Panc1 (cell line): ENCODE measurements around the gene NELFE. TPM values are rescaled to one million over a fixed set of nuclear protein-coding genes. Genes with fewer than 3 reads are reported as not detected.

ENCODE experiments used
- ATAC-seq: fragments of 200-7000 bp; cut with Tn5 transposase; 2 replicates; pipeline ENCODE4 v1.9.1; 2020; ENCODE audit warnings: mild to moderate bottlenecking, moderate library complexity
- BruUV-seq: library from RNA; stranded (reverse); fragments of 400-500 nt; replicated peaks from 2 replicates; lab custom pipeline; 2021; lab: Mats Ljungman, UMichigan
- CTCF ChIA-PET: fragments of 300-600 bp; sonication (Branson Sonifier 250); formaldehyde crosslinking; loops from one replicate; lab custom pipeline; 2022; ENCODE audit warnings: antibody characterized with exemption; lab: Charles Lee
- POLR2A ChIA-PET: fragments of 300-600 bp; sonication (Branson Sonifier 250); formaldehyde crosslinking; loops from one replicate; lab custom pipeline; 2022; ENCODE audit warnings: antibody characterized with exemption; lab: Charles Lee
- DNase-seq: peaks from one replicate; pipeline ENCODE4 v3.0.0-alpha.2; 2010; ENCODE audit warnings: low read depth, low spot score
- H3K27ac ChIP-seq: 2 replicates; pipeline ENCODE4 v1.5.1; 2011; ENCODE audit warnings: mild to moderate bottlenecking, low read length, inconsistent platforms
- H3K27me3 ChIP-seq: fragments of 200-500 bp; sonication (Bioruptor generic); 2 replicates; pipeline ENCODE4 v1.6.0; 2014; ENCODE audit warnings: low read length, inconsistent platforms; ENCODE audit not compliant: control insufficient read depth, insufficient read depth
- H3K36me3 ChIP-seq: fragments of 200-500 bp; sonication (Bioruptor generic); 2 replicates; pipeline ENCODE4 v1.5.1; 2014; ENCODE audit warnings: inconsistent platforms, mild to moderate bottlenecking, low read length, moderate library complexity; ENCODE audit not compliant: control insufficient read depth, insufficient read depth
- H3K4me1 ChIP-seq: 2 replicates; pipeline ENCODE4 v1.5.1; 2011; ENCODE audit warnings: inconsistent platforms, mild to moderate bottlenecking, low read length, moderate library complexity; ENCODE audit not compliant: control insufficient read depth, insufficient read depth
- H3K4me3 ChIP-seq, 2 experiments: 2 replicates each; pipeline ENCODE4 v1.5.1; 2011 to 2012; ENCODE audit warnings: low read depth in 2 of 2, low read length in 2 of 2, mild to moderate bottlenecking in 2 of 2, inconsistent platforms in 1 of 2, moderate library complexity in 1 of 2
- H3K9me3 ChIP-seq: fragments of 200-500 bp; sonication (Bioruptor generic); 2 replicates; pipeline ENCODE4 v1.5.1; 2014; ENCODE audit warnings: low read depth, mild to moderate bottlenecking, inconsistent platforms, low read length, moderate library complexity; ENCODE audit not compliant: control insufficient read depth, insufficient read depth
- POLR2AphosphoS5 ChIP-seq: IDR thresholded peaks from 2 replicates; pipeline ENCODE4 v1.6.1; 2012; ENCODE audit warnings: mild to moderate bottlenecking, low read depth, low read length, moderate library complexity
- REST ChIP-seq, 2 experiments: IDR thresholded peaks; 2 replicates each; pipeline ENCODE4 v1.6.1; 2011 to 2012; ENCODE audit warnings: low read depth in 2 of 2, control low read depth in 1 of 2, low read length in 1 of 2, mild to moderate bottlenecking in 1 of 2, moderate library complexity in 1 of 2; ENCODE audit not compliant: insufficient read depth in 1 of 2
- SIN3A ChIP-seq: IDR thresholded peaks from 2 replicates; pipeline ENCODE4 v1.6.1; 2012; ENCODE audit warnings: low read depth, mild to moderate bottlenecking, low read length, moderate library complexity, borderline replicate concordance; ENCODE audit not compliant: insufficient read depth
- TCF7L2 ChIP-seq: IDR thresholded peaks from 2 replicates; pipeline ENCODE4 v1.6.1; 2011; ENCODE audit warnings: mild to moderate bottlenecking, low read depth, low read length, inconsistent platforms
- in situ Hi-C: cut with HindIII; loops from 2 replicates; pipeline ENCODE4 v1.10.0; 2016; ENCODE audit warnings: low sequenced_read_pairs, low pct_unique_long_range_greater_than_20kb
- intact Hi-C: fragments of 100-400 bp; cut with micrococcal nuclease; formaldehyde crosslinking; loops from one replicate; pipeline ENCODE4 v1.10.0; 2022; ENCODE audit not compliant: unreplicated experiment
- total RNA-seq: library from RNA; stranded (reverse); gene quantifications from one replicate; pipeline ENCODE4 v1.2.1, GENCODE V29; 2021; ENCODE audit not compliant: unreplicated experiment
- TF ChIP-seq, protein P1 (sequence below): fragments of 450-650 bp; IDR thresholded peaks from 2 replicates; pipeline ENCODE4 v1.5.1; 2017; ENCODE audit warnings: mild to moderate bottlenecking

The NELFE gene
- total RNA-seq, 1 experiment from 2014 or later: 94.9 TPM

DNA sequence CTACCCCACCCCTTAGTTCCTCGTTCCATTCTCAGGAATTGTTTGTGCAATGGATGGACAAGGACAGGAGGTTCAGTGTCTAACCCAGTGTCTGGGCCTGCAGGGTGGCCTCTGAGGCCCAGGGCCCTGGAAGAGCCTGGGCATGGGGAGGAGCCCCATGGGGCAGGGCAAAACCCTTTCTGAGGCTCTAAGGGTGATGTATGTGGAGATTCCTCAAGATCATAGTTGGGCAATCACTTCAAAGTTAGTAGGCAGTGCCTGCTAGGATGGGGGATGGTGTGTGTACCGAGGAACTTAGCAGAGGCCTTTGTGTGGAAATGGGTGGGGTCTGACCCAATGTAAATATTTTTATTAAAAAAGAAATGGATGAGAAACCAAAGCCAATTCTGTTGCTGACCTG, 38.0 kb downstream of the NELFE start:
- BruUV-seq: no TSS peak
- H3K27ac ChIP-seq: no peak overlapping the region
- no peak overlapping the region for H3K4me3 ChIP-seq
- in situ Hi-C loops: no loop called here
- no peaks in the 10 kb centered on the region for H3K27me3 ChIP-seq
- no peaks in the 10 kb centered on the region for H3K9me3 ChIP-seq
- H3K36me3 ChIP-seq: no peaks in the 10 kb centered on the region
- ChIA-PET POLR2A (no interaction called here), CTCF (no interaction called here)
- intact Hi-C loops: no loop called here
- DNase-seq (no peak), ATAC-seq (no peak)
- no peaks in the 10 kb centered on the region for H3K4me1 ChIP-seq
- TF ChIP-seq REST (IDR thresholded peaks at IDR 0.05; ENCODE audit: insufficient read depth in 1 of 2, low read depth in 2 of 2, low read length in 1 of 2) (no peak), SIN3A (no peak)
- TF ChIP-seq, protein P1, sequence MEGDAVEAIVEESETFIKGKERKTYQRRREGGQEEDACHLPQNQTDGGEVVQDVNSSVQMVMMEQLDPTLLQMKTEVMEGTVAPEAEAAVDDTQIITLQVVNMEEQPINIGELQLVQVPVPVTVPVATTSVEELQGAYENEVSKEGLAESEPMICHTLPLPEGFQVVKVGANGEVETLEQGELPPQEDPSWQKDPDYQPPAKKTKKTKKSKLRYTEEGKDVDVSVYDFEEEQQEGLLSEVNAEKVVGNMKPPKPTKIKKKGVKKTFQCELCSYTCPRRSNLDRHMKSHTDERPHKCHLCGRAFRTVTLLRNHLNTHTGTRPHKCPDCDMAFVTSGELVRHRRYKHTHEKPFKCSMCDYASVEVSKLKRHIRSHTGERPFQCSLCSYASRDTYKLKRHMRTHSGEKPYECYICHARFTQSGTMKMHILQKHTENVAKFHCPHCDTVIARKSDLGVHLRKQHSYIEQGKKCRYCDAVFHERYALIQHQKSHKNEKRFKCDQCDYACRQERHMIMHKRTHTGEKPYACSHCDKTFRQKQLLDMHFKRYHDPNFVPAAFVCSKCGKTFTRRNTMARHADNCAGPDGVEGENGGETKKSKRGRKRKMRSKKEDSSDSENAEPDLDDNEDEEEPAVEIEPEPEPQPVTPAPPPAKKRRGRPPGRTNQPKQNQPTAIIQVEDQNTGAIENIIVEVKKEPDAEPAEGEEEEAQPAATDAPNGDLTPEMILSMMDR: no peak

- H3K4me1 ChIP-seq: no peaks in the 10 kb centered on the region
- no peak overlapping the region for H3K4me3 ChIP-seq
- no peak overlapping the region for H3K27ac ChIP-seq
- intact Hi-C loops: no loop called here
- DNase-seq (no peak), ATAC-seq (no peak)
- in situ Hi-C loops: no loop called here
- no peaks in the 10 kb centered on the region for H3K36me3 ChIP-seq
- POLR2A ChIA-PET: interaction anchor here (0.6 kb wide), 1 partner anchor 89 kb away, joined by 3 read pairs; no protein-coding TSS in a partner anchor
- H3K27me3 ChIP-seq: no peaks in the 10 kb centered on the region
- CTCF ChIA-PET: interaction anchor here (0.6 kb wide), 1 partner anchor 1469 kb away, joined by 8 read pairs; no protein-coding TSS in a partner anchor
- no peaks in the 10 kb centered on the region for H3K9me3 ChIP-seq
- BruUV-seq: no TSS peak
- TF ChIP-seq POLR2AphosphoS5 (no peak), SIN3A (no peak), TCF7L2 (no peak), REST (IDR thresholded peaks at IDR 0.05; ENCODE audit: insufficient read depth in 1 of 2, low read depth in 2 of 2, low read length in 1 of 2) (no peak)
- TF ChIP-seq, protein P1: no peak
Observed at GRCh38 chr6:31919624-31920303, 39.0 kb downstream of the NELFE start.
